OCI-LY7 (cell line): ENCODE data around the gene KDELR1.

Experiments used
- EZH2phosphoT487 ChIP-seq: fragments of 200-600 bp; sonication (generic); IDR thresholded peaks from 2 replicates; pipeline ENCODE4 v1.6.1; 2018; ENCODE audit warnings: low read depth, borderline replicate concordance, mild to moderate bottlenecking, mixed run types, antibody characterized with exemption, low read length, moderate library complexity, mixed read lengths
- TF ChIP-seq, protein P1 (sequence below): fragments of 200-600 bp; sonication (generic); conservative IDR thresholded peaks from 2 replicates; pipeline ENCODE4 v1.5.1; 2014; ENCODE audit warnings: mild to moderate bottlenecking, antibody characterized with exemption, low read length, moderate library complexity, mixed read lengths

DNA sequence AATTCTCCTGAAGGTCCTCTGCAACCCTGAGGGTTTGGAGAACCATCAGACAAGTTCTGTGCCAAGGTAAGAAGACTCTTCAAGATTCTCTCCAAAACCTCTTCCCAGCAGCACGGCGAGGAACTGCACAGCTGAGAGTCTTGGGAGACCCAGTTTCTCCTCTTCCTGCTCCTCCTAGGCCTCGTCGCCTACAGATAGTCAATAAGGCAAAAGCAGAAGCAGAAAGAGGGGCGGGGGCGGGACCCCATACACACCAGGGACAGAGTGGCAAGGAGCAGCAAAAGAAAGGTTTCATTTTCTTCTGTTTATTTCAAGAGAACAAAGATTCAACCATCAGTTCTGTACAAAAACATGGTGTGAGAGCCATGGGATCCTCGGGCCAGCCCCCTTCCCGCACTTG, 9.1 kb downstream of the KDELR1 start:
- TF ChIP-seq, protein P1, sequence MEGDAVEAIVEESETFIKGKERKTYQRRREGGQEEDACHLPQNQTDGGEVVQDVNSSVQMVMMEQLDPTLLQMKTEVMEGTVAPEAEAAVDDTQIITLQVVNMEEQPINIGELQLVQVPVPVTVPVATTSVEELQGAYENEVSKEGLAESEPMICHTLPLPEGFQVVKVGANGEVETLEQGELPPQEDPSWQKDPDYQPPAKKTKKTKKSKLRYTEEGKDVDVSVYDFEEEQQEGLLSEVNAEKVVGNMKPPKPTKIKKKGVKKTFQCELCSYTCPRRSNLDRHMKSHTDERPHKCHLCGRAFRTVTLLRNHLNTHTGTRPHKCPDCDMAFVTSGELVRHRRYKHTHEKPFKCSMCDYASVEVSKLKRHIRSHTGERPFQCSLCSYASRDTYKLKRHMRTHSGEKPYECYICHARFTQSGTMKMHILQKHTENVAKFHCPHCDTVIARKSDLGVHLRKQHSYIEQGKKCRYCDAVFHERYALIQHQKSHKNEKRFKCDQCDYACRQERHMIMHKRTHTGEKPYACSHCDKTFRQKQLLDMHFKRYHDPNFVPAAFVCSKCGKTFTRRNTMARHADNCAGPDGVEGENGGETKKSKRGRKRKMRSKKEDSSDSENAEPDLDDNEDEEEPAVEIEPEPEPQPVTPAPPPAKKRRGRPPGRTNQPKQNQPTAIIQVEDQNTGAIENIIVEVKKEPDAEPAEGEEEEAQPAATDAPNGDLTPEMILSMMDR, result no peak
- TF ChIP-seq EZH2phosphoT487, result no peak
